Loucy (cell line): Measurements from ENCODE around the gene SESN3.

Experiments used
- H2AFZ ChIP-seq: fragments of 200-600 bp; sonication (generic); 2 replicates; pipeline ENCODE4 v1.6.0; 2016; ENCODE audit warnings: antibody characterized with exemption, mild to moderate bottlenecking, low read length, moderate library complexity
- H3F3A ChIP-seq: fragments of 200-600 bp; 2 replicates; pipeline ENCODE4 v1.6.0; 2016; ENCODE audit warnings: antibody characterized with exemption, low read depth, mild to moderate bottlenecking
- H3K27me3 ChIP-seq: fragments of 200-600 bp; sonication (generic); 2 replicates; pipeline ENCODE4 v1.6.1; 2014; ENCODE audit warnings: low read length, mild to moderate bottlenecking; ENCODE audit not compliant: insufficient read depth, poor library complexity, severe bottlenecking
- H3K36me3 ChIP-seq: fragments of 200-600 bp; sonication (generic); 2 replicates; pipeline ENCODE4 v1.6.1; 2016; ENCODE audit warnings: low read length; ENCODE audit not compliant: insufficient read depth
- H3K4me1 ChIP-seq: fragments of 200-600 bp; sonication (generic); 2 replicates; pipeline ENCODE4 v1.5.1; 2014; ENCODE audit warnings: low read length, mild to moderate bottlenecking; ENCODE audit not compliant: insufficient read depth, poor library complexity, severe bottlenecking
- H3K4me2 ChIP-seq: fragments of 200-600 bp; sonication (generic); 2 replicates; pipeline ENCODE4 v1.6.0; 2014; ENCODE audit warnings: antibody characterized with exemption, low read length, low read depth, mild to moderate bottlenecking; ENCODE audit not compliant: poor library complexity, severe bottlenecking
- H3K4me3 ChIP-seq: fragments of 200-600 bp; sonication (generic); 2 replicates; pipeline ENCODE4 v1.5.1; 2014; ENCODE audit warnings: low read length, mild to moderate bottlenecking, mixed read lengths; ENCODE audit not compliant: poor library complexity, severe bottlenecking
- H3K79me2 ChIP-seq: fragments of 200-600 bp; sonication (generic); 2 replicates; pipeline ENCODE4 v1.6.1; 2014; ENCODE audit warnings: low read length; ENCODE audit not compliant: insufficient read depth
- H3K9ac ChIP-seq: fragments of 200-600 bp; sonication (generic); 2 replicates; pipeline ENCODE4 v1.6.0; 2014; ENCODE audit warnings: mild to moderate bottlenecking, low read depth, low read length, moderate library complexity; ENCODE audit not compliant: poor library complexity, severe bottlenecking
- H3K9me2 ChIP-seq: fragments of 200-600 bp; sonication (generic); replicated peaks from 2 replicates; pipeline ENCODE4 v1.6.1; 2016; ENCODE audit warnings: low read depth, low read length, mixed read lengths
- H3K9me3 ChIP-seq: fragments of 200-600 bp; sonication (generic); 2 replicates; pipeline ENCODE4 v1.6.1; 2014; ENCODE audit warnings: mild to moderate bottlenecking, antibody characterized with exemption, low read length, low read depth; ENCODE audit not compliant: insufficient read depth
- H4K20me1 ChIP-seq: fragments of 200-600 bp; sonication (generic); 2 replicates; pipeline ENCODE4 v1.6.0; 2014; ENCODE audit warnings: antibody characterized with exemption, low read length, mild to moderate bottlenecking; ENCODE audit not compliant: insufficient read depth, poor library complexity, severe bottlenecking
- CTCF ChIP-seq: fragments of 200-600 bp; sonication (generic); conservative IDR thresholded peaks from 2 replicates; pipeline ENCODE4 v1.5.1; 2014; ENCODE audit warnings: mild to moderate bottlenecking, antibody characterized with exemption, low read length
- EZH2phosphoT487 ChIP-seq: fragments of 200-600 bp; IDR thresholded peaks from 2 replicates; pipeline ENCODE4 v1.6.1; 2018; ENCODE audit warnings: antibody characterized with exemption, mild to moderate bottlenecking, moderate library complexity, borderline replicate concordance

The SESN3 gene

GRCh38 chr11:95222817-95223216 lies 8.2 kb downstream of the SESN3 start:
- H3K36me3 ChIP-seq, result no peaks in the 10 kb centered on the region
- no peak overlapping the region for H2AFZ ChIP-seq
- H3K9ac ChIP-seq, result no peak overlapping the region
- H3F3A ChIP-seq, result no peaks in the 10 kb centered on the region
- peak overlapping the region; percentile 24 for H3K4me2 ChIP-seq
- H3K4me3 ChIP-seq, result no peak overlapping the region
- H3K79me2 ChIP-seq, result peaks cover 87% of the 10 kb centered on the region
- H3K9me3 ChIP-seq, result 0 out of 2 replicates have a peak, but pooled peaks cover 4% of the 10 kb centered on the region
- H3K4me1 ChIP-seq, result peaks cover 41% of the 10 kb centered on the region
- TF ChIP-seq EZH2phosphoT487 (no peak), CTCF (no peak)
- no peaks in the 10 kb centered on the region for H3K9me2 ChIP-seq
- H4K20me1 ChIP-seq, result peaks cover 26% of the 10 kb centered on the region
- no peaks in the 10 kb centered on the region for H3K27me3 ChIP-seq

- H3K79me2 ChIP-seq, result peaks cover 66% of the 10 kb centered on the region
- H3K4me2 ChIP-seq, result no peak overlapping the region
- H3K36me3 ChIP-seq, result no peaks in the 10 kb centered on the region
- 0 out of 2 replicates have a peak, but pooled peaks cover under 1% of the 10 kb centered on the region for H3K9me3 ChIP-seq
- H2AFZ ChIP-seq, result no peak overlapping the region
- no peak overlapping the region for H3K4me3 ChIP-seq
- H3F3A ChIP-seq, result no peaks in the 10 kb centered on the region
- H3K9ac ChIP-seq, result no peak overlapping the region
- H4K20me1 ChIP-seq, result peaks cover 11% of the 10 kb centered on the region
- H3K9me2 ChIP-seq, result no peaks in the 10 kb centered on the region
- TF ChIP-seq CTCF (no peak), EZH2phosphoT487 (no peak)
- H3K4me1 ChIP-seq, result peaks cover 19% of the 10 kb centered on the region
- no peaks in the 10 kb centered on the region for H3K27me3 ChIP-seq
Observed at GRCh38 chr11:95219599-95219998, 11.4 kb downstream of the SESN3 start.

GRCh38 chr11:95218149-95218548 lies 12.9 kb downstream of the SESN3 start:
- Histone ChIP-seq H3K27me3 (no peaks in the 10 kb centered on the region), H3K9ac (no peak overlapping the region), H3F3A (no peaks in the 10 kb centered on the region), H3K4me2 (no peak overlapping the region), H3K36me3 (no peaks in the 10 kb centered on the region), H3K4me3 (no peak overlapping the region), H4K20me1 (peaks cover 6% of the 10 kb centered on the region), H3K79me2 (peaks cover 61% of the 10 kb centered on the region), H3K4me1 (peaks cover 20% of the 10 kb centered on the region), H3K9me2 (no peaks in the 10 kb centered on the region), H2AFZ (no peak overlapping the region), H3K9me3 (no peaks in the 10 kb centered on the region)
- no peak for TF ChIP-seq CTCF
